Measurements from ENCODE around the gene IGSF3.

Gene IGSF3

DNA sequence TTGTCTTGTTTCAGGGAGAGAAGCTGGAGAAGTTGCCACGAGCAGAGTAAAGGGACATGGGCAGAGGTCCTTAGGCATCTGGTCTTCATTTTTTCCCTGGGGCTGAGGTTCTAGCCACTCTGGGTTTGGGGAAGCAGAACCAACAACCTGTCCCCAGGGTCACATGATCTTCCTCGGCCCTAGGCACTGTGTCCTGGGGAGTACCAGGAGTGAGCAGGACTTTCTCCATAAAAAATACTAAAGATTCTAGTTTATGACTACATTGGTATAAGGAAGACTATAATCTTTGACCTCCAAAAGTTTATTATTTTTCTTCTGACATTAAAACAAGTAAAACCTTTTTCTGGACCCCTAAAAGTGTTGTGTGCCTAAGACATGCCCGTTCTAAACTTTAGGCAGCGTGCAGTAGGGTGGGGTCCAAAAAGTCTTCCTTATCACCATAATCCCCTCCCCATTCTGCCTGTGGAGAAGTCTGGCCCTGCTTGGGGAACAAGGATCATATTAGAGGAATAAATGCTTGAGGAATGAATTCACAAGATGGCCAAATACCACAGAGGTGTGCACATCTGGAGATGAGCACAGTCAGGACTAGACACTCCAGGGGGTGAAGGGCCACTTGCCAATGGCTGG, 19.3 kb upstream of the IGSF3 start:
- DNase-seq (ENCODE audit: low read depth in 2 of 2): no peak

GRCh38 chr1:116686175-116686574, 18.6 kb upstream of the IGSF3 start:
- no peak for DNase-seq (ENCODE audit: low read depth in 2 of 2)

DNA sequence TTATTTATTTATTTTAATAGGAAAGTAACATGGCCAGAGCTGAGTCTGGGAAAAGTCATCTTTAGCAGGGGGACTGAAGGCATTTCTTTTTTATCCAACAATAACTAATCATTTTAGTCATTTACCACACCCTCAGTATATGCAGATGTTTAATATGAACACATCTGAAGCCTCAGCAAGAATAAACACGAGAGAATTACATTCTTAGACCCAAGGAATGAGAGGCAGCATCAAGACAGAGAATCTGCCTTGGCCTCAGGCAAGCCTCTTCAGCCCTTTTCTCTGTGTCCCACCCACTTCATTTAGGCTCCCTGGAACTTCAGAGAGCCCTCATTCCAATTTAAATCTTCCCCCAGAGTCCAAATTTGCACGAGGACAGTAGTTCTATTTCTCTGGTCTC, 17.0 kb upstream of the IGSF3 start:
- no peak for DNase-seq (ENCODE audit: low read depth in 2 of 2)

DNA sequence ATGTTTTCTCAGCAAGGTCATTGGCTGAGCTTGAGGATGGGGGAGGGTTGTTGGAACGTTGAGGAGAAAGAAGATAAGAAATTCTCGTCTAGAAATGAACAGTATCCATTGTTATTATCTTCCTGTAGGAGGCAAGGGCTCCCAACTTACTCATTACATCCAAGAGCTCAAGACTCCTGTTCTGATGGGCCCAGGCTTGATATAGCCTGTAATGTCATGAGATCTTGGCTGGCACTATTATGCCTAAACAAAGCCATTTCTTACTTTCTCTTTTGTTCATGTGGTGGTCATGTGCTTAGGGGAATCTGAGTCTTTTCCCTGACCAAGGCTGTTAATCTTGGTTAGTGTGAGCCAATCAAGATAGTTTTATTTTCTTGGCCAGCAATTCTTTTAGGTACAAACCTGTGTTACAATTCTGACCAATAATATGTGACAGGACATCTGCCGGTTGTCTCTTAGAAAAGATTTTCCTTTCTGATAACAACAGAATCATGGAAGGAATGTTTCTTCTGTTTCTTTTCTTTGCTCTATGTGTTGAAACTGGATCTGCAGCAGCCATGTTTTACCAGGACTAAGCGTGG, 15.2 kb upstream of the IGSF3 start:
- DNase-seq (ENCODE audit: low read depth in 2 of 2): no peak

GRCh38 chr1:116681343-116681899, 13.9 kb upstream of the IGSF3 start:
- no peak for DNase-seq (ENCODE audit: low read depth in 2 of 2)

- DNase-seq (ENCODE audit: low read depth in 2 of 2): no peak
Observed at GRCh38 chr1:116680752-116681151, 13.2 kb upstream of the IGSF3 start.

- no peak for DNase-seq (ENCODE audit: low read depth in 2 of 2)
Observed at GRCh38 chr1:116679828-116680628, 12.5 kb upstream of the IGSF3 start.

GRCh38 chr1:116679091-116679827, 11.7 kb upstream of the IGSF3 start:
- DNase-seq (ENCODE audit: low read depth in 2 of 2): no peak

GRCh38 chr1:116678732-116679090, 11.2 kb upstream of the IGSF3 start:
- no peak for DNase-seq (ENCODE audit: low read depth in 2 of 2)

DNA sequence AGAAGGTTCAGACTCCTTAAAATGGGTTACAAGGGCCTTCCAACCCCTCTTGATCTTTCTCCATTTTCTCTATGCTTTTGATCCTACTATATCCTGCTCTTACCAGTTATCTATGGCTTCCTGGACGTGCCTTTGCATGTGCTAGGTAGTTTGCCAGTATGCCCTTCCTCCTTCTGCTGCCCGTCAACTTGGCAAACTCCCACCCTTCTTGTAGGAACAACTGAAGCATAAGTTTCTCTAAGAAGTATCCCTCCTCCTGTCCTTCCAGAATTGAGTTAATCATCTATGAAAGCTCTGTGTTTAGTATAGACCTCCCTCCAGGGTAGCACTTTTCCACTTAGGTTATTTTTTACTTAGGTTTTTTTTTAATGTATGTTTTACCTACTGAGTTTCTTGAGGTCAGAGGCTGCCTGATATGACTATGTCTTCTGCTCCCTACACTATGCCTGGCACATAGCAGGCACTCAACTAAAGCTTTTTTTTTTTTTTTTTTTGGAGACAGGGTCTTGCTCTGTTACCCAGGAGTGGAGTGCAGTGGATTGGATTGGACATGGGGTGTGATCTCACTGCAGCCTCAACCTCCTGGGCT, 10.0 kb upstream of the IGSF3 start:
- no peak for DNase-seq (ENCODE audit: low read depth in 2 of 2)

DNA sequence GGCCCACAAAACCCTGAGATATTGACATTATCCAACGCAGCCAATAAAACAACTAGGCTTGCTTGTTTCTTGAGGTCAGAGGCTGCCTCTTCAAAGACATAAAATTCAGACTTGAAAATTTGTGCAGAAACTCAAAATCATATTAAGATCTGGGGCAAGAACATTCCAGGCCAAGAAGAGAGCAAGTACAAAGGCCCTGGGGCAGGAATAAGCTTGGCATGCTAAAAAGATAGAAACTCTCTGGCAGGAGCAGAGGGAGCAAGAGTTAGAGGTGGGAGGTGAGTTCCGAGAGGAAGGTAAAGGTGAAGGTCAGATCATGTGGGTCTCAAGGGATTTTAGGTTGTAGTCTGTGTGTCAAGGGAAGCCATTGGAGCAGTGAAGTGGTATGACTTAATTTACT, 8.8 kb upstream of the IGSF3 start:
- no peak for DNase-seq (ENCODE audit: low read depth in 2 of 2)

DNA sequence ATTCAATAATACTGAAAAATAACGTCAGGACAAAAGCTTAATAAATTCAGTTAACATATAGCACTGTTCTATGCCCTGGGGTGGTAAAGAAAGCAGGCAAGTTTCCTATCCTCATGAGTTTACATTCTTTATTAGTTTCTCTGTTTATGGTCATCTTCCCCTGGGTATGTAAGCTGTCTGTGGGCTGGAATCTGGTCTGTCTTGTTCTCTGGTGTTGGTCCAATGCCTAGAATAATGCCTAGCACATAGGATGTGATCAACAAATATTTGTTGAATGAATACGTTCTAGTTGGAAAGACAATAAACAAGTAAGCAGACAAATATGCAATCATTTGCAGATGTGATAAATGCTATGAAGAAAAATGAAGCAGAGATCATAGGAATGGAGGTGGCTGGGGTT, 7.2 kb upstream of the IGSF3 start:
- no peak for DNase-seq (ENCODE audit: low read depth in 2 of 2)

GRCh38 chr1:116674011-116674531, 6.5 kb upstream of the IGSF3 start:
- no peak for DNase-seq (ENCODE audit: low read depth in 2 of 2)

GRCh38 chr1:116671912-116672311, 4.4 kb upstream of the IGSF3 start:
- DNase-seq (ENCODE audit: low read depth in 2 of 2): no peak

DNA sequence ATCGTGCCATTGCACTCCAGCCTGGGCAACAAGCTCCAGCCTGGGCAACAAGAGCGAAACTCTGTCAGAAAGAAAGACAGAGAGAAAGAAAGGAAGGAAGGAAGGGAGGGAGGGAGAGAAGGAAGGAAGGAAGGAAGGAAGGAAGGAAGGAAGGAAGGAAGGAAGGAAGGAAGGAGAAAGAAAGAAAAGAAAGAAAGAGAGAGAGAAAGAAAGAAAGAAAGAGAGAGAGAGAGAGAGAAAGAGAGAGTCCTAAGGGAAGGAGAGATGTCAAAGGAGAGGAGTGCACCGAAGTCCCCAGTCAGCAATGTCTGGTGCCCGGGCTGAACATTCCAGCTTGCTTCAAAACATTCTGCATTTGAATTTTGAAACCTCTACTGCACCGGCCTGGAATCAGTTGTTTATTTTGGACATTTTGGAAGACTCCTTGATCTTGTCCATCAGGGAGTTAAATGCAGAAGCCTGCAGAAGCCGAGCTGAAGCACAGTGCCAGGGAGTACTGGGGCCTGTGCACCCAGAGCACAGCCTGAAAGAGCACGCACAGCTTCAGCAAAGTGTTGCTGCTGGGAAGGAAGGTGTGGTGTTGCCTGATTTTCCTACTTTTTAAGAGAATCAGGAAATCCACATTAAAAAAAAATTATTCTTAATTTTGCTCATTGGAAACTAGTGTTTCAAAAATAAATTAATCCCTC, 3.7 kb upstream of the IGSF3 start:
- no peak for DNase-seq (ENCODE audit: low read depth in 2 of 2)

DNA sequence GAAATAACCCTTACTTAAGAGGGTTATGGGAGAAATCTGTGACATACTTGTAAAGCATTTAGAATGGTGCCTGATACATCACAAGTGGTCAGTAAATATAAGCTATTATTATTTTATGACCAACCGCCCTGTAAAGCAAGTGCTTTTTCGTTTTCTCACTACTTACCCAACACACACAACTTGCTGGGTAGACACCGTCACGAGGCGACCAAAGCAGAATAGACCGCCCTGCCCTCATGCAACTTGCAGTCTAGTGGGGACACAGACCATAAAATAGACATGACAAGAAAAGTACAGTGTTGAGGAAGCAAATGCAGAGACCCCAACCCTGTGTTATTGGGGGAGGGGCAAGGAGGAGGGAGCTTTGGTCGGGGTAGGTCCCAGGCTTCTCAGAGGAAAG, 744 bp upstream of the IGSF3 start:
- no peak for DNase-seq (ENCODE audit: low read depth in 2 of 2)

DNA sequence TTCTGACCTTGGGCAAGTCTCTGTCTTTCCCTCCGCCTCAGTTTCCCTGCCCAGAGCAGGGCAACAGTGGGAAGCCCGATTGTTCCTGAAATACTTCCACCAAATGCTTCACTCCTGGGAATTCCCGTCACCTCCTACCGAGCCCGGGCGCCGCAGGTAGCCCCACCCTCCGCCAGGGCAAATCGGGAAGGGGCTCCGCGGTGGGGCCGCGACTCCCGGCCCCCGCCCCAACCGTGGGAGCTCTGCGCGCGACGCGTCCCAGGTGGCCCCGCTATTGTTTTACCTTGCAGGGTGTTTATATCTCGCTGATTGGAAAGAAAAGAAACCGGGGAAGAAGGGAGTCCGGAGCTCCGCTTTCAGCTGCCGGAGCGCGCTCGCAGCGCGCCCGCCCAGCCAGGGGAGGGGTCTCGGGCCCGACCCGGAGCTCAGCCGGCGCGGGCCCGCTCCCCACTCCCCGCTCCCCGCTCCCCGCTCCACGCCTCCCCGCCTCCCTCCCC, 407 bp downstream of the IGSF3 start:
- DNase-seq (ENCODE audit: low read depth in 2 of 2): no peak

GRCh38 chr1:116666187-116667077, 1.1 kb downstream of the IGSF3 start:
- DNase-seq (ENCODE audit: low read depth in 2 of 2): no peak

DNA sequence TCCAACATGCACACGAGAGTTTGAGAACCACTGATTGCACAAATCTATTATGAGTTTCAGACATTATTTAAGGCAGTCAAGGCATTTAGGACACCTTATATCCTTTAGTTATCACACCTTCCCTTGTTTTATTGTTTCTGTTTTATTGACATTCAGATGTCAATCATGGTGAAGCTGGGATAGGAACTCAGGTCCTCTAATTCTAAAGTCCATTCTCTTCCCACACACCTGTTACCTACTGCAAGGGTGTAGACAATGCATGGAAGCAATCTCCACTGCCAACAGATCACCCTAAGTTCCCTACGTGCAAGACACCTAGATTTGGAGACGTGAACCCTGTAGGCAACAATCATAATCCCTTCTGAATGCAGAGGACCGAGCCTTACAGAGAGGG, 2.6 kb downstream of the IGSF3 start:
- DNase-seq (ENCODE audit: low read depth in 2 of 2): no peak
